Measurements from ENCODE around the gene PSD4.

GRCh38 chr2:113164930-113165585 is 8.7 kb upstream of the PSD4 start:
- no peak for TF ChIP-seq CTCF (IDR thresholded peaks at IDR 0.05)
- TF ChIP-seq POLR2A (IDR thresholded peaks at IDR 0.05; ENCODE audit: low read length): no peak
- TF ChIP-seq RFX5 (IDR thresholded peaks at IDR 0.05): no peak
- TF ChIP-seq MAZ (IDR thresholded peaks at IDR 0.05; ENCODE audit: borderline replicate concordance, low read depth, low read length): no peak
- no peak for TF ChIP-seq BHLHE40 (IDR thresholded peaks at IDR 0.05; ENCODE audit: low read depth, low read length)
- no peak for TF ChIP-seq ZC3H11A (IDR thresholded peaks at IDR 0.05)
- no peak for TF ChIP-seq CHD2 (IDR thresholded peaks at IDR 0.05; ENCODE audit: low read length, partially characterized antibody)

All from A549 (cell line).